H9 (cell line): ENCODE data around the gene PPBP. TPM values are rescaled to one million over a fixed set of nuclear protein-coding genes. Genes with fewer than 3 reads are reported as not detected.

Experiments used
- DNase-seq: peaks from one replicate; pipeline ENCODE4 v3.0.0-alpha.2; 2017
- H2AFZ ChIP-seq: one replicate; pipeline ENCODE4 v1.6.1; 2013; ENCODE audit warnings: mild to moderate bottlenecking, low read length, control low read depth, moderate library complexity
- H2AK5ac ChIP-seq: 2 replicates; pipeline ENCODE4 v1.6.1; 2013; ENCODE audit warnings: low read length, control low read depth, mixed read lengths; ENCODE audit not compliant: insufficient read length
- H2BK120ac ChIP-seq: one replicate; pipeline ENCODE4 v1.6.1; 2013; ENCODE audit warnings: low read depth, mild to moderate bottlenecking, low read length, control low read depth, inconsistent platforms; ENCODE audit not compliant: poor library complexity, severe bottlenecking
- H2BK12ac ChIP-seq: 2 replicates; pipeline ENCODE4 v1.6.1; 2013; ENCODE audit warnings: low read length, control low read depth, mixed read lengths, low read depth; ENCODE audit not compliant: insufficient read length
- H2BK15ac ChIP-seq: 2 replicates; pipeline ENCODE4 v1.6.1; 2013; ENCODE audit warnings: low read depth, low read length, control low read depth
- H2BK20ac ChIP-seq: one replicate; pipeline ENCODE4 v1.6.1; 2013; ENCODE audit warnings: low read depth, mild to moderate bottlenecking, low read length, control low read depth, inconsistent platforms; ENCODE audit not compliant: poor library complexity, severe bottlenecking
- H2BK5ac ChIP-seq: 2 replicates; pipeline ENCODE4 v1.6.1; 2013; ENCODE audit warnings: low read length, control low read depth, mixed read lengths; ENCODE audit not compliant: insufficient read length
- H3K14ac ChIP-seq: 2 replicates; pipeline ENCODE4 v1.6.1; 2013; ENCODE audit warnings: low read length, control low read depth; ENCODE audit not compliant: insufficient read depth
- H3K18ac ChIP-seq: 2 replicates; pipeline ENCODE4 v1.6.1; 2013; ENCODE audit warnings: low read depth, mild to moderate bottlenecking, mixed read lengths, low read length, control low read depth; ENCODE audit not compliant: insufficient read length
- H3K23ac ChIP-seq: 2 replicates; pipeline ENCODE4 v1.6.1; 2013; ENCODE audit warnings: low read length, control low read depth, mixed read lengths, low read depth; ENCODE audit not compliant: insufficient read length
- H3K23me2 ChIP-seq: 2 replicates; pipeline ENCODE4 v1.6.1; 2013; ENCODE audit warnings: low read depth, mild to moderate bottlenecking, mixed read lengths, low read length, control low read depth; ENCODE audit not compliant: insufficient read length, poor library complexity, severe bottlenecking
- H3K27ac ChIP-seq: 2 replicates; pipeline ENCODE4 v1.5.1; 2013; ENCODE audit warnings: low read length, control low read depth, mixed read lengths, low read depth; ENCODE audit not compliant: insufficient read length
- H3K27me3 ChIP-seq: 2 replicates; pipeline ENCODE4 v1.6.1; 2013; ENCODE audit warnings: low read length, control low read depth, inconsistent platforms; ENCODE audit not compliant: insufficient read depth
- H3K4ac ChIP-seq: 2 replicates; pipeline ENCODE4 v1.6.1; 2013; ENCODE audit warnings: low read depth, mild to moderate bottlenecking, control low read depth, inconsistent platforms, low read length, moderate library complexity
- H3K4me1 ChIP-seq: 2 replicates; pipeline ENCODE4 v1.6.1; 2013; ENCODE audit warnings: low read length, control low read depth, inconsistent platforms; ENCODE audit not compliant: insufficient read depth
- H3K4me2 ChIP-seq: 2 replicates; pipeline ENCODE4 v1.6.1; 2013; ENCODE audit warnings: low read length, control low read depth, mixed read lengths; ENCODE audit not compliant: insufficient read length, insufficient read depth
- H3K56ac ChIP-seq: 2 replicates; pipeline ENCODE4 v1.6.1; 2013; ENCODE audit warnings: low read depth, mild to moderate bottlenecking, mixed read lengths, low read length, control low read depth; ENCODE audit not compliant: insufficient read length
- H3K79me1 ChIP-seq: 2 replicates; pipeline ENCODE4 v1.6.1; 2013; ENCODE audit warnings: low read depth, mild to moderate bottlenecking, moderate library complexity, low read length, control low read depth, inconsistent platforms; ENCODE audit not compliant: insufficient read depth, poor library complexity, severe bottlenecking
- H3K79me2 ChIP-seq: 2 replicates; pipeline ENCODE4 v1.6.1; 2013; ENCODE audit warnings: low read length, control low read depth, inconsistent platforms; ENCODE audit not compliant: insufficient read depth
- H3K9ac ChIP-seq: 2 replicates; pipeline ENCODE4 v1.6.1; 2013; ENCODE audit warnings: low read length, control low read depth, mixed read lengths; ENCODE audit not compliant: insufficient read length; ENCODE audit errors: extremely low read depth
- H3K9me3 ChIP-seq: one replicate; pipeline ENCODE4 v1.6.1; 2013; ENCODE audit warnings: low read depth, low read length, inconsistent platforms; ENCODE audit not compliant: control insufficient read depth
- H3T11ph ChIP-seq: one replicate; pipeline ENCODE4 v1.6.1; 2013; ENCODE audit warnings: mild to moderate bottlenecking, low read length, control low read depth, inconsistent platforms
- H4K20me1 ChIP-seq: one replicate; pipeline ENCODE4 v1.6.1; 2013; ENCODE audit not compliant: control insufficient read depth, insufficient read length, insufficient read depth
- H4K5ac ChIP-seq: 2 replicates; pipeline ENCODE4 v1.6.1; 2013; ENCODE audit warnings: low read depth, mild to moderate bottlenecking, mixed read lengths, low read length, control low read depth; ENCODE audit not compliant: insufficient read length
- H4K8ac ChIP-seq: replicated peaks from 2 replicates; pipeline ENCODE4 v1.6.1; 2013; ENCODE audit warnings: low read length, control low read depth, mixed read lengths, low read depth; ENCODE audit not compliant: insufficient read length
- H4K91ac ChIP-seq: 2 replicates; pipeline ENCODE4 v1.6.1; 2013; ENCODE audit warnings: low read depth, mild to moderate bottlenecking, moderate library complexity, mixed read lengths, low read length, control low read depth; ENCODE audit not compliant: insufficient read length
- H3K27ac Mint-ChIP-seq, 3 experiments: 2 replicates in 2 of 3; 3 replicates in 1 of 3; pipeline ENCODE4 v1.8.0; 2020 to 2021; ENCODE audit warnings: mixed read lengths in 3 of 3, mild to moderate bottlenecking in 1 of 3, moderate library complexity in 1 of 3
- H3K27me3 Mint-ChIP-seq: 2 replicates; pipeline ENCODE4 v1.8.0; 2021; ENCODE audit warnings: low read depth, mild to moderate bottlenecking, moderate library complexity, mixed read lengths
- H3K36me3 Mint-ChIP-seq, 3 experiments: 2 replicates in 2 of 3; 3 replicates in 1 of 3; pipeline ENCODE4 v1.8.0; 2020 to 2021; ENCODE audit warnings: low read depth in 3 of 3, mixed read lengths in 3 of 3; ENCODE audit not compliant: insufficient read depth in 1 of 3
- H3K4me1 Mint-ChIP-seq, 2 experiments: 2 replicates each; pipeline ENCODE4 v1.8.0; 2020; ENCODE audit warnings: mixed read lengths in 2 of 2
- H3K4me3 Mint-ChIP-seq, 2 experiments: 2 replicates in 1 of 2; 3 replicates in 1 of 2; pipeline ENCODE4 v1.8.0; 2020 to 2021; ENCODE audit warnings: mild to moderate bottlenecking in 2 of 2, mixed read lengths in 2 of 2, moderate library complexity in 1 of 2
- H3K9me3 Mint-ChIP-seq, 2 experiments: 2 replicates in 1 of 2; 3 replicates in 1 of 2; pipeline ENCODE4 v1.8.0; 2020; ENCODE audit warnings: mild to moderate bottlenecking in 2 of 2, mixed read lengths in 2 of 2, moderate library complexity in 1 of 2
- WGBS: extraction: QIAGEN DNeasy Blood & Tissue Kit; methylation state at CpG from one replicate; pipeline ENCODE4 v1.1.7; 2013; ENCODE audit warnings: missing lambda C conversion rate, low lambda C conversion rate, mixed read lengths; ENCODE audit not compliant: insufficient read length; ENCODE audit errors: extremely low coverage; 5-methylcytosine and 5-hydroxymethylcytosine counted together
- total RNA-seq: library from RNA; stranded (reverse); gene quantifications from 2 replicates; pipeline ENCODE4 v1.2.1, GENCODE V29; 2021
- TF ChIP-seq, protein P1 (sequence below): fragments of 200-600 bp; sonication (generic); conservative IDR thresholded peaks from 3 replicates; pipeline ENCODE4 v1.8.0; 2021; ENCODE audit warnings: antibody characterized with exemption, mild to moderate bottlenecking

PPBP gene
- total RNA-seq, 1 experiment from 2014 or later: 0.33 TPM

- Mint-ChIP-seq H3K4me3 (no peak overlapping the region), H3K27ac (no peak overlapping the region), H3K27me3 (peaks cover 12% of the 10 kb centered on the region), H3K4me1 (peaks cover 22 to 27% of the 10 kb centered on the region in 2 experiments), H3K9me3 (peaks cover 0 to 6% of the 10 kb centered on the region in 2 experiments; a peak in 3 of 5 replicates), H3K36me3 (peaks cover 5 to 17% (median 7%) of the 10 kb centered on the region in 3 experiments; a peak in 6 of 7 replicates)
- Histone ChIP-seq H2BK12ac (no peak overlapping the region), H3K79me2 (peaks cover 1% of the 10 kb centered on the region; the same call in 1 of the 2 replicates), H3K27me3 (no peaks in the 10 kb centered on the region), H3K79me1 (no peaks in the 10 kb centered on the region), H3K27ac (no peak overlapping the region), H4K91ac (no peak overlapping the region), H3K4ac (no peak overlapping the region), H2AK5ac (no peak overlapping the region), H4K8ac (no peak overlapping the region), H3T11ph (no peak overlapping the region), H3K4me1 (peaks cover 2% of the 10 kb centered on the region; the same call in 1 of the 2 replicates), H3K23ac (no peak overlapping the region), H3K4me2 (no peak overlapping the region), H2BK5ac (no peak overlapping the region), H3K9ac (no peak overlapping the region), H3K18ac (no peak overlapping the region), H2BK20ac (no peak overlapping the region), H2BK15ac (no peak overlapping the region), H4K5ac (no peak overlapping the region), H4K20me1 (no peaks in the 10 kb centered on the region), H3K23me2 (peaks cover 8% of the 10 kb centered on the region), H2AFZ (no peak overlapping the region), H3K14ac (no peak overlapping the region), H3K56ac (no peak overlapping the region), H3K9me3 (no peaks in the 10 kb centered on the region), H2BK120ac (no peak overlapping the region)
- TF ChIP-seq, protein P1, sequence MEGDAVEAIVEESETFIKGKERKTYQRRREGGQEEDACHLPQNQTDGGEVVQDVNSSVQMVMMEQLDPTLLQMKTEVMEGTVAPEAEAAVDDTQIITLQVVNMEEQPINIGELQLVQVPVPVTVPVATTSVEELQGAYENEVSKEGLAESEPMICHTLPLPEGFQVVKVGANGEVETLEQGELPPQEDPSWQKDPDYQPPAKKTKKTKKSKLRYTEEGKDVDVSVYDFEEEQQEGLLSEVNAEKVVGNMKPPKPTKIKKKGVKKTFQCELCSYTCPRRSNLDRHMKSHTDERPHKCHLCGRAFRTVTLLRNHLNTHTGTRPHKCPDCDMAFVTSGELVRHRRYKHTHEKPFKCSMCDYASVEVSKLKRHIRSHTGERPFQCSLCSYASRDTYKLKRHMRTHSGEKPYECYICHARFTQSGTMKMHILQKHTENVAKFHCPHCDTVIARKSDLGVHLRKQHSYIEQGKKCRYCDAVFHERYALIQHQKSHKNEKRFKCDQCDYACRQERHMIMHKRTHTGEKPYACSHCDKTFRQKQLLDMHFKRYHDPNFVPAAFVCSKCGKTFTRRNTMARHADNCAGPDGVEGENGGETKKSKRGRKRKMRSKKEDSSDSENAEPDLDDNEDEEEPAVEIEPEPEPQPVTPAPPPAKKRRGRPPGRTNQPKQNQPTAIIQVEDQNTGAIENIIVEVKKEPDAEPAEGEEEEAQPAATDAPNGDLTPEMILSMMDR: no peak
- no peak for DNase-seq
- no CpG with 5 or more reads among the region's 6 CpGs for WGBS
These were observed 12.3 kb upstream of the PPBP start for GRCh38 chr4:74000301-74000700.
